ENCODE results near the gene TMEM143. TPM values are rescaled to one million over a fixed set of nuclear protein-coding genes. Genes with fewer than 3 reads are reported as not detected.

Gene TMEM143
- total and polyA plus RNA-seq, 2 donors (not counting 3 experiments of a cell fraction or from before 2014, with no cell fraction given): 5.4 to 7.3 TPM

DNA sequence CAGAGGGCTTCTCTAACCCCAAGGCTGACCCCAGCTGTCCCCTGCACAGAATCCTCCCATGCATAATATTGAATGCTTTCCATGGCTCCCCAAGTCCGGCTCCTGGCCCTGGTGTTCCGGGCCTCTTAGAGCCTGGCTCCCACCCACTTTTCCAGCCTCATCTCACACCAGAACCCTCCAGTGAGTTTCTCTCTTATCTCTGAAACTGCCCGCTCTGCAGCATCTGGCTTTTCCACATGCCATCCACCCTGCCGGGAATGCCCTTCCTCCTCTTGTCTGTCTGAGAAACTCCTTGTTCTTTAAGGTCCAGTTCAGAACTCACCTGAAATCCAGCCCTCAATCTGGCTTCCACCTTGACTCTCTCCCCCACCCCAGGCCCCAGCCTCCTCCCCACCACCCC, 7.2 kb upstream of the TMEM143 start:
- no TSS peak for BruUV-seq (replicated peaks)
- FAIRE-seq: no peak
- ChIA-PET POLR2A (no interaction called here), CTCF (interaction anchor here (1.2 to 1.4 kb wide), 2 partner anchors 20 kb away, joined by 3 to 4 read pairs; partner anchors contain the start of gene KDELR1)
- Histone ChIP-seq H3K9me1 (replicated peaks; ENCODE audit: control insufficient read depth, extremely low read depth, insufficient read depth, low read length) (no peaks in the 10 kb centered on the region), H3K27ac (ENCODE audit: insufficient read depth, low read depth, low read length) (no peak overlapping the region), H3K9ac (replicated peaks; ENCODE audit: extremely low read depth, insufficient read depth, low read length) (no peak overlapping the region), H4K20me1 (replicated peaks; ENCODE audit: control insufficient read depth, extremely low read depth, insufficient read depth, low read length) (no peaks in the 10 kb centered on the region), H3K79me2 (ENCODE audit: control insufficient read depth, insufficient read depth, low read length) (no peaks in the 10 kb centered on the region), H3K27me3 (ENCODE audit: control insufficient read depth in 2 of 2, insufficient read depth in 2 of 2, low read length in 2 of 2) (no peaks in the 10 kb centered on the region), H3K4me1 (ENCODE audit: control insufficient read depth, extremely low read depth, insufficient read depth, low read length) (no peaks in the 10 kb centered on the region), H2AFZ (ENCODE audit: low read depth, low read length) (no peak overlapping the region), H3K4me3 (replicated peaks in 1 of 3; ENCODE audit: insufficient read depth in 1 of 3, low read depth in 1 of 3, low read length in 3 of 3) (no peak overlapping the region), H3K4me2 (ENCODE audit: insufficient read depth, low read length) (no peak overlapping the region), H3K9me3 (replicated peaks; ENCODE audit: control insufficient read depth, insufficient read depth, low read length) (no peaks in the 10 kb centered on the region), H3K36me3 (ENCODE audit: control insufficient read depth in 2 of 2, extremely low read depth in 1 of 2, insufficient read depth in 2 of 2, low read length in 2 of 2) (no peaks in the 10 kb centered on the region)
- no peak for TF ChIP-seq FOS (IDR thresholded peaks at IDR 0.05; ENCODE audit: borderline replicate concordance, insufficient read depth, low read length)
- TF ChIP-seq MYC (IDR thresholded peaks at IDR 0.05; ENCODE audit: low read depth, low read length): no peak
- TF ChIP-seq JUN (IDR thresholded peaks at IDR 0.05; ENCODE audit: borderline replicate concordance, insufficient read depth, insufficient read length, low read depth): no peak
- no peak for TF ChIP-seq EZH2 (IDR thresholded peaks at IDR 0.05; ENCODE audit: borderline replicate concordance, low read depth, low read length, severe bottlenecking)
- TF ChIP-seq, protein P1, sequence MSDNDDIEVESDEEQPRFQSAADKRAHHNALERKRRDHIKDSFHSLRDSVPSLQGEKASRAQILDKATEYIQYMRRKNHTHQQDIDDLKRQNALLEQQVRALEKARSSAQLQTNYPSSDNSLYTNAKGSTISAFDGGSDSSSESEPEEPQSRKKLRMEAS (IDR thresholded peaks at IDR 0.05; ENCODE audit: insufficient read depth, insufficient read length): no peak
- no peak for TF ChIP-seq POLR2AphosphoS5 (IDR thresholded peaks at IDR 0.05; ENCODE audit: insufficient read depth, low read depth, low read length)
- TF ChIP-seq, protein P2, sequence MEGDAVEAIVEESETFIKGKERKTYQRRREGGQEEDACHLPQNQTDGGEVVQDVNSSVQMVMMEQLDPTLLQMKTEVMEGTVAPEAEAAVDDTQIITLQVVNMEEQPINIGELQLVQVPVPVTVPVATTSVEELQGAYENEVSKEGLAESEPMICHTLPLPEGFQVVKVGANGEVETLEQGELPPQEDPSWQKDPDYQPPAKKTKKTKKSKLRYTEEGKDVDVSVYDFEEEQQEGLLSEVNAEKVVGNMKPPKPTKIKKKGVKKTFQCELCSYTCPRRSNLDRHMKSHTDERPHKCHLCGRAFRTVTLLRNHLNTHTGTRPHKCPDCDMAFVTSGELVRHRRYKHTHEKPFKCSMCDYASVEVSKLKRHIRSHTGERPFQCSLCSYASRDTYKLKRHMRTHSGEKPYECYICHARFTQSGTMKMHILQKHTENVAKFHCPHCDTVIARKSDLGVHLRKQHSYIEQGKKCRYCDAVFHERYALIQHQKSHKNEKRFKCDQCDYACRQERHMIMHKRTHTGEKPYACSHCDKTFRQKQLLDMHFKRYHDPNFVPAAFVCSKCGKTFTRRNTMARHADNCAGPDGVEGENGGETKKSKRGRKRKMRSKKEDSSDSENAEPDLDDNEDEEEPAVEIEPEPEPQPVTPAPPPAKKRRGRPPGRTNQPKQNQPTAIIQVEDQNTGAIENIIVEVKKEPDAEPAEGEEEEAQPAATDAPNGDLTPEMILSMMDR (IDR thresholded peaks at IDR 0.05; ENCODE audit: extremely low read depth in 1 of 2, insufficient read depth in 1 of 2, low read depth in 1 of 2, low read length in 2 of 2): no peak
- no peak for TF ChIP-seq GATA2 (IDR thresholded peaks at IDR 0.05; ENCODE audit: insufficient read depth, insufficient read length, low read depth, low read length)
- no peak for TF ChIP-seq POLR2A (IDR thresholded peaks at IDR 0.05; ENCODE audit: low read depth, low read length)
- dilution Hi-C loops (cut with MboI; ENCODE audit: extremely low pct_ligation_motif_present, low sequenced_read_pairs): no loop called here
- DNase-seq (ENCODE audit: low read depth, low spot score): no peak
- intact Hi-C loops (cut with micrococcal nuclease): no loop called here
